Osteoblast (primary cell): ENCODE measurements around the gene NACA2. TPM values are rescaled to one million over a fixed set of nuclear protein-coding genes. Genes with fewer than 3 reads are reported as not detected.
"Not testable (repeated sequence)": the region's sequence is repeated elsewhere in the genome, so short reads cannot be mapped to it uniquely, and the experiment has no call there.

ENCODE experiments used
- DNase-seq: peaks from one replicate; pipeline ENCODE4 v3.0.0; 2011; ENCODE audit warnings: low spot score, mixed read lengths; ENCODE audit not compliant: insufficient read length; ENCODE audit errors: missing footprints
- H2AFZ ChIP-seq: 2 replicates; pipeline ENCODE4 v1.6.0; 2011; ENCODE audit warnings: mild to moderate bottlenecking, low read length
- H3K27ac ChIP-seq: 2 replicates; pipeline ENCODE4 v1.5.1; 2011; ENCODE audit warnings: mild to moderate bottlenecking, low read depth, low read length, moderate library complexity
- H3K27me3 ChIP-seq: 2 replicates; pipeline ENCODE4 v1.6.0; 2012; ENCODE audit warnings: mild to moderate bottlenecking, control low read depth, inconsistent platforms, low read length, moderate library complexity; ENCODE audit not compliant: insufficient read depth
- H3K36me3 ChIP-seq: 2 replicates; pipeline ENCODE4 v1.5.1; 2011; ENCODE audit warnings: mild to moderate bottlenecking, low read length, control low read depth, moderate library complexity; ENCODE audit not compliant: insufficient read depth
- H3K4me1 ChIP-seq: 2 replicates; pipeline ENCODE4 v1.5.1; 2011; ENCODE audit warnings: mild to moderate bottlenecking, low read length, control low read depth, moderate library complexity; ENCODE audit not compliant: insufficient read depth
- H3K4me2 ChIP-seq: 2 replicates; pipeline ENCODE4 v1.6.0; 2011; ENCODE audit warnings: mild to moderate bottlenecking, low read length; ENCODE audit not compliant: insufficient read depth
- H3K4me3 ChIP-seq: fragments of 200-600 bp; sonication (generic); 3 replicates; pipeline ENCODE4 v1.5.1; 2012; ENCODE audit warnings: mild to moderate bottlenecking, low read length, inconsistent platforms; ENCODE audit not compliant: insufficient read depth
- H3K79me2 ChIP-seq: 2 replicates; pipeline ENCODE4 v1.6.0; 2012; ENCODE audit warnings: mild to moderate bottlenecking, low read length, control low read depth, inconsistent platforms; ENCODE audit not compliant: insufficient read depth
- H3K9me3 ChIP-seq: 2 replicates; pipeline ENCODE4 v1.5.1; 2011; ENCODE audit warnings: low read depth, low read length, control low read depth
- H4K20me1 ChIP-seq: 2 replicates; pipeline ENCODE4 v1.6.0; 2012; ENCODE audit warnings: mild to moderate bottlenecking, low read length, control low read depth; ENCODE audit not compliant: insufficient read depth
- total RNA-seq: library from RNA; depleted of rRNA; stranded (reverse); fragments of >200 nt; gene quantifications from 2 replicates; pipeline ENCODE4 v1.2.3, GENCODE V29; 2012
- TF ChIP-seq, protein P1 (sequence below): IDR thresholded peaks from 2 replicates; pipeline ENCODE4 v1.5.1; 2011; ENCODE audit warnings: mild to moderate bottlenecking, low read depth, low read length, moderate library complexity; ENCODE audit errors: extremely low read depth

Gene NACA2
- total RNA-seq, 1 donor = under 0.01 TPM

- Histone ChIP-seq H2AFZ (no peak overlapping the region), H4K20me1 (no peaks in the 10 kb centered on the region), H3K79me2 (no peaks in the 10 kb centered on the region), H3K4me2 (no peak overlapping the region), H3K4me3 (no peak overlapping the region), H3K4me1 (peaks cover 15% of the 10 kb centered on the region), H3K27ac (no peak overlapping the region), H3K27me3 (peaks cover 6% of the 10 kb centered on the region), H3K36me3 (no peaks in the 10 kb centered on the region), H3K9me3 (no peaks in the 10 kb centered on the region)
- TF ChIP-seq, protein P1, sequence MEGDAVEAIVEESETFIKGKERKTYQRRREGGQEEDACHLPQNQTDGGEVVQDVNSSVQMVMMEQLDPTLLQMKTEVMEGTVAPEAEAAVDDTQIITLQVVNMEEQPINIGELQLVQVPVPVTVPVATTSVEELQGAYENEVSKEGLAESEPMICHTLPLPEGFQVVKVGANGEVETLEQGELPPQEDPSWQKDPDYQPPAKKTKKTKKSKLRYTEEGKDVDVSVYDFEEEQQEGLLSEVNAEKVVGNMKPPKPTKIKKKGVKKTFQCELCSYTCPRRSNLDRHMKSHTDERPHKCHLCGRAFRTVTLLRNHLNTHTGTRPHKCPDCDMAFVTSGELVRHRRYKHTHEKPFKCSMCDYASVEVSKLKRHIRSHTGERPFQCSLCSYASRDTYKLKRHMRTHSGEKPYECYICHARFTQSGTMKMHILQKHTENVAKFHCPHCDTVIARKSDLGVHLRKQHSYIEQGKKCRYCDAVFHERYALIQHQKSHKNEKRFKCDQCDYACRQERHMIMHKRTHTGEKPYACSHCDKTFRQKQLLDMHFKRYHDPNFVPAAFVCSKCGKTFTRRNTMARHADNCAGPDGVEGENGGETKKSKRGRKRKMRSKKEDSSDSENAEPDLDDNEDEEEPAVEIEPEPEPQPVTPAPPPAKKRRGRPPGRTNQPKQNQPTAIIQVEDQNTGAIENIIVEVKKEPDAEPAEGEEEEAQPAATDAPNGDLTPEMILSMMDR = no peak
- no peak for DNase-seq
Observed at GRCh38 chr17:61578645-61579044, 12.4 kb downstream of the NACA2 start.

- Histone ChIP-seq H3K4me3 (no peak overlapping the region), H3K79me2 (no peaks in the 10 kb centered on the region), H3K36me3 (no peaks in the 10 kb centered on the region), H3K4me2 (no peak overlapping the region), H3K27me3 (peaks cover 6% of the 10 kb centered on the region), H4K20me1 (no peaks in the 10 kb centered on the region), H2AFZ (no peak overlapping the region), H3K27ac (no peak overlapping the region), H3K4me1 (peaks cover 12% of the 10 kb centered on the region), H3K9me3 (no peaks in the 10 kb centered on the region)
- TF ChIP-seq, protein P1 = no peak
- no peak for DNase-seq
Observed at GRCh38 chr17:61575983-61576382, 15.0 kb downstream of the NACA2 start.

DNA sequence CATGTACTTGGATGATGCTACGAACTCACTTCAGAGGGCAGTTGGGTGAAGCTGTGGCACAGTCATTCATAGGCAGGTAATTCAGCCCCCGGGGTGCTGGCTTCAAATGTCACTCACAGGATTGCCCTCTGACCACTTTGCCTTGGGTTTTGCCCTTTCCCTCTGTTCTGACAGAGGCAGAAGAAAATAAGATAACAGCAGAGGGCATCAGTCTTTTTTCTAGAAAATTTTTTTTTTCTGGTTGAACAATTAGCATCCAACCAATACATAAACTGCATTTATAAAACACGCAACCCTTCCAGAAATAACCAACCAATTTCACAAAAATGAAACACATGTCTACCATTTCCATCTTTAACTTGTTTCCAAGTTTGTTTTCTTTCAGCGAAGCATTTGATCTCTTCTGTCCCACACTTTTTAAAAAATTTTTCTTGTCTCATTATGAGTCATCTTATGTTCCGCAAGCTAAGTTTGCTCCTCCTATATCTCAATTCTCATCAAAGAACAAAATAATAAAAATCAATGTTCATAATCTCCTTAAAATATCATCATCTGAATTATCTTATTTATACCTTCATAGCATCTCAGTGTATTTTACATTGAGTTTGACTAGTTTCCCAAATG lies 15.6 kb downstream of the NACA2 start:
- Histone ChIP-seq H3K4me3 (no peak overlapping the region), H2AFZ (peak overlapping the region; percentile 13), H3K79me2 (no peaks in the 10 kb centered on the region), H3K36me3 (no peaks in the 10 kb centered on the region), H3K4me1 (peaks cover 10% of the 10 kb centered on the region), H3K4me2 (peak overlapping the region; percentile 34), H3K27ac (no peak overlapping the region), H3K27me3 (peaks cover 6% of the 10 kb centered on the region), H4K20me1 (no peaks in the 10 kb centered on the region), H3K9me3 (no peaks in the 10 kb centered on the region)
- DNase-seq = no peak
- TF ChIP-seq, protein P1 = no peak

DNA sequence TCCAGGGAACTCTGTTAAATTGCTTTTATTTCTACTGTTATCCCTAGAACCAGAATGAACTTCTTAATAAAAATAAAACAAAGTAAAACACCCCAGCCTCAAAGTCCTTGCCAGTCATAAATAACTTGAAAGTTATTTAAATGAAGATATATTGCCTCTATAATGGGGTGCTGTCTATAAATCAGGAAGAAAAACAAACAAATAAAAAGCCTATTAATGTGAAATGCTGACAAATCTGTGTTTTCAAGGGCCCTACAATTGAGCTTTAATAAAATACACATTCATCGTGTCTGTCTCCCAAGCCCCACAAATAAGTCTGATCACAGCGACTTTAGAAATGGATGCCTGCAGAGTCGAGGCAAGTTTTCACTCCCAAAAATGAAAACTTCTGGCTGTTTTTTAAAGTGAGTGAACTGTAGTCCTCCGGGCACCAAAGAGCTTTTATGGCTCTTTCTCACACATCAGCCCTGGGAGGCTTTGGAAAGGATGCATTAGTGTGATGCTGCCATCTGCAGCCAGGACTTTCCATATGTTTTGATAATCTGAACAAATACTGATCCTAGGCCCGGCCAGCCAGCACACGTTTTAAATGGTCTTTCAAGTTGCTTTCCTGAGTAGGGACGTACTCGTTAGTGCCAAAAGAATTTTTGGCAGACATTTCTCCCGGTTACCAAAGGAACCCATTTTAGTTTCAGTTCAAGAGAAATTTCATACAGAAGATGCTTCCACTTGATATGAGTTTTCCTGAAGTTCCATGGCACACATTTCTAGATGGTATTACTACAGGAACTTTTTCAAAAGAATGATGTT lies 16.3 kb downstream of the NACA2 start:
- Histone ChIP-seq H3K4me1 (peaks cover 8% of the 10 kb centered on the region), H3K4me2 (peak overlapping the region; percentile 34), H3K9me3 (no peaks in the 10 kb centered on the region), H3K79me2 (no peaks in the 10 kb centered on the region), H3K27me3 (peaks cover 6% of the 10 kb centered on the region), H3K36me3 (no peaks in the 10 kb centered on the region), H2AFZ (peak overlapping the region; percentile 13), H3K27ac (no peak overlapping the region), H3K4me3 (no peak overlapping the region), H4K20me1 (no peaks in the 10 kb centered on the region)
- peak; percentile 74 for DNase-seq
- TF ChIP-seq, protein P1 = peak; percentile 52

GRCh38 chr17:61572547-61572946 lies 18.5 kb downstream of the NACA2 start:
- not testable (repeated sequence) for H3K36me3 ChIP-seq, DNase-seq, H3K4me1 ChIP-seq, H2AFZ ChIP-seq, H3K27ac ChIP-seq, H3K79me2 ChIP-seq, H3K27me3 ChIP-seq, H4K20me1 ChIP-seq, H3K4me3 ChIP-seq, H3K9me3 ChIP-seq, H3K4me2 ChIP-seq
